ENCODE measurements around the gene TNFAIP8. TPM values are rescaled to one million over a fixed set of nuclear protein-coding genes. Genes with fewer than 3 reads are reported as not detected.

The TNFAIP8 gene
- total and polyA plus RNA-seq, 2 of the 13 experiments (the other 11 are each of a cell fraction or from before 2014, with no cell fraction given), result 6.4 to 11.2 TPM

- WGBS (ENCODE audit: low lambda C conversion rate), result 28% methylated on average over 4 of the region's 4 CpGs
- Histone ChIP-seq H3K4me1 (ENCODE audit: insufficient read depth, low read length) (no peaks in the 10 kb centered on the region), H3K79me2 (ENCODE audit: insufficient read depth, low read length) (no peaks in the 10 kb centered on the region), H2AFZ (ENCODE audit: low read length) (no peak overlapping the region), H3K9me3 (ENCODE audit: low read length) (no peaks in the 10 kb centered on the region), H3K27me3 (ENCODE audit: control insufficient read depth in 1 of 2, insufficient read depth in 2 of 2, low read length in 2 of 2) (0 out of 5 replicates have a peak, but pooled peaks cover 1 to 10% of the 10 kb centered on the region in 2 experiments), H4K20me1 (ENCODE audit: insufficient read depth, low read length) (no peaks in the 10 kb centered on the region), H3K36me3 (replicated peaks in 1 of 2; ENCODE audit: control insufficient read depth in 1 of 2, insufficient read depth in 2 of 2, low read length in 2 of 2) (no peaks in the 10 kb centered on the region), H3K4me3 (replicated peaks in 1 of 3; ENCODE audit: insufficient read depth in 1 of 3, low read depth in 2 of 3, low read length in 3 of 3) (no peak overlapping the region), H3K27ac (ENCODE audit: extremely low read length, insufficient read depth, low read length) (no peak overlapping the region), H3K4me2 (ENCODE audit: low read depth, low read length) (no peak overlapping the region), H3K9ac (ENCODE audit: insufficient read depth, low read depth, low read length) (no peak overlapping the region)
- BruUV-seq (replicated peaks), result no TSS peak
- no peak for TF ChIP-seq FOXA3 (CRISPR knock-in tag; IDR thresholded peaks at IDR 0.05)
- TF ChIP-seq AGO2 (optimal IDR thresholded peaks at IDR 0.05; ENCODE audit: low read depth, low read length), result no peak
- TF ChIP-seq ZNF704 (CRISPR knock-in tag; IDR thresholded peaks at IDR 0.05; ENCODE audit: borderline replicate concordance), result no peak
- TF ChIP-seq MEIS1 (CRISPR knock-in tag; IDR thresholded peaks at IDR 0.05; ENCODE audit: borderline replicate concordance), result no peak
- TF ChIP-seq BCLAF1 (IDR thresholded peaks at IDR 0.05), result no peak
- TF ChIP-seq DR1 (CRISPR knock-in tag; IDR thresholded peaks at IDR 0.05), result no peak
- no peak for TF ChIP-seq PCBP2 (optimal IDR thresholded peaks at IDR 0.05; ENCODE audit: low read depth, low read length, poor library complexity, severe bottlenecking)
- no peak for TF ChIP-seq PRDM10 (CRISPR knock-in tag; IDR thresholded peaks at IDR 0.05; ENCODE audit: low read depth)
- ChIA-PET CTCF (ENCODE audit: low intra/inter-chr PET ratio, low total read pairs) (no interaction called here), POLR2A (no interaction called here)
- DNase-seq (ENCODE audit: low spot score) (no peak), ATAC-seq (no peak), FAIRE-seq (no peak)
- in situ Hi-C loops (cut with HindIII; ENCODE audit: extremely low pct_ligation_motif_present, low pct_unique_long_range_greater_than_20kb), result no loop called here
- intact Hi-C loops (cut with micrococcal nuclease; ENCODE audit: unreplicated experiment), result no loop called here
Observed at GRCh38 chr5:119405419-119405818, 49.6 kb downstream of the TNFAIP8 start.

Data from HepG2 (cell line).